ENCODE measurements around the gene UBAP1L.

UBAP1L gene

DNA sequence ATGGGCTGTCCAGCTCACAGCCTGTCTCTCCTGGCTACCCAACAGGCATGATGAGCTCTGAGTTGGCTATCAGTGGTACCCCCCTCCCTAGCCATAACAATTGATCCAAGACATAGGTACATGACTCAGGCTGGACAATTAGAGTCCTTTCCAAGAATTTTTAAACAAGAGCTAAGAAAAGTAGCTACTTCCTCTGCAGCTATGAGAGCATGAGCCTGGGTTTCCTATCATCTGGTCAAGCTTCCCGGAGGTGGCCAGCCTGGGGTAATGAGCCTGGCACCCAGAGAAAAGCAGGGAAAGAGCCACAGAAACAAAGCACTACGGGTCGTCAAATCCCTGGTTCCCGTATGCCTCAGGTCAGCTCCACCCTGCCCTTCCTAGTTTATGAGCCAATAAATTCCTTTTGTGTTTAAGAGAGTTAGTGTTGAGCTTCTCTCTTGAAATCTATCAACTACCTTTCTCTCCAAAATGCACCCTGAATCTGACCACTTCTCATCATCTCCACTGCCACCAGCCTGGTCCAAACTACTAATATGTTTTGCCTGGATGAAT is 72.1 kb downstream of the UBAP1L start:
- no peak for DNase-seq (ENCODE audit: low spot score)

Measured in ecto neural progenitor cell (in vitro differentiated cells).